Measurements from ENCODE around the gene SPOCK1. TPM values are rescaled to one million over a fixed set of nuclear protein-coding genes. Genes with fewer than 3 reads are reported as not detected.

Gene SPOCK1
- total and polyA plus RNA-seq, 2 experiments from 2014 or later = 8.2 to 10.5 TPM

GRCh38 chr5:137136991-137137632 lies 362.0 kb downstream of the SPOCK1 start:
- DNase-seq (ENCODE audit: low spot score) (no peak), ATAC-seq (no peak)
- no peak overlapping the region for H2AFZ ChIP-seq
- H3K9me3 Mint-ChIP-seq = no peaks in the 10 kb centered on the region; the same call in 2 of the 3 replicates
- H3K4me1 ChIP-seq (ENCODE audit: insufficient read depth) = no peaks in the 10 kb centered on the region
- no peaks in the 10 kb centered on the region for H3K79me2 ChIP-seq (replicated peaks; ENCODE audit: insufficient read depth)
- no peaks in the 10 kb centered on the region for H3K9me2 ChIP-seq (ENCODE audit: insufficient read depth)
- H3K4me1 Mint-ChIP-seq = peaks cover 13% of the 10 kb centered on the region; the same call in 2 of the 3 replicates
- TF ChIP-seq, protein P1, sequence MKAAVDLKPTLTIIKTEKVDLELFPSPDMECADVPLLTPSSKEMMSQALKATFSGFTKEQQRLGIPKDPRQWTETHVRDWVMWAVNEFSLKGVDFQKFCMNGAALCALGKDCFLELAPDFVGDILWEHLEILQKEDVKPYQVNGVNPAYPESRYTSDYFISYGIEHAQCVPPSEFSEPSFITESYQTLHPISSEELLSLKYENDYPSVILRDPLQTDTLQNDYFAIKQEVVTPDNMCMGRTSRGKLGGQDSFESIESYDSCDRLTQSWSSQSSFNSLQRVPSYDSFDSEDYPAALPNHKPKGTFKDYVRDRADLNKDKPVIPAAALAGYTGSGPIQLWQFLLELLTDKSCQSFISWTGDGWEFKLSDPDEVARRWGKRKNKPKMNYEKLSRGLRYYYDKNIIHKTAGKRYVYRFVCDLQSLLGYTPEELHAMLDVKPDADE (IDR thresholded peaks at IDR 0.05) = no peak
- TF ChIP-seq JUNB (IDR thresholded peaks at IDR 0.05; ENCODE audit: unreplicated experiment) (no peak), EZH2 (IDR thresholded peaks at IDR 0.05; ENCODE audit: low read depth, unreplicated experiment) (no peak), REST (IDR thresholded peaks at IDR 0.05; ENCODE audit: unreplicated experiment) (no peak), CREB1 (CRISPR knock-in tag; IDR thresholded peaks at IDR 0.05; ENCODE audit: low read depth) (no peak), POLR2AphosphoS5 (IDR thresholded peaks at IDR 0.05; ENCODE audit: low read depth) (no peak), EZH2phosphoT487 (IDR thresholded peaks at IDR 0.05; ENCODE audit: unreplicated experiment) (no peak), ZNF331 (CRISPR knock-in tag; IDR thresholded peaks at IDR 0.05; ENCODE audit: low read depth) (no peak)
- H4K20me1 ChIP-seq (replicated peaks; ENCODE audit: insufficient read depth) = no peaks in the 10 kb centered on the region
- H3K27me3 Mint-ChIP-seq (ENCODE audit: insufficient read depth, low read depth, poor library complexity) = peaks cover 3% of the 10 kb centered on the region
- no peaks in the 10 kb centered on the region for H3K27me3 ChIP-seq (ENCODE audit: insufficient read depth)
- H3K36me3 ChIP-seq (ENCODE audit: insufficient read depth) = no peaks in the 10 kb centered on the region
- H3K27ac ChIP-seq (ENCODE audit: low read depth) = no peak overlapping the region
- H3K4me2 ChIP-seq = no peak overlapping the region
- H3K27ac Mint-ChIP-seq = no peak overlapping the region
- no peaks in the 10 kb centered on the region for H3F3A ChIP-seq (replicated peaks; ENCODE audit: low read depth)
- H3K4me3 Mint-ChIP-seq = no peak overlapping the region
- H3K4me3 ChIP-seq = no peak overlapping the region
- no peaks in the 10 kb centered on the region for H3K36me3 Mint-ChIP-seq (ENCODE audit: low read depth)

DNA sequence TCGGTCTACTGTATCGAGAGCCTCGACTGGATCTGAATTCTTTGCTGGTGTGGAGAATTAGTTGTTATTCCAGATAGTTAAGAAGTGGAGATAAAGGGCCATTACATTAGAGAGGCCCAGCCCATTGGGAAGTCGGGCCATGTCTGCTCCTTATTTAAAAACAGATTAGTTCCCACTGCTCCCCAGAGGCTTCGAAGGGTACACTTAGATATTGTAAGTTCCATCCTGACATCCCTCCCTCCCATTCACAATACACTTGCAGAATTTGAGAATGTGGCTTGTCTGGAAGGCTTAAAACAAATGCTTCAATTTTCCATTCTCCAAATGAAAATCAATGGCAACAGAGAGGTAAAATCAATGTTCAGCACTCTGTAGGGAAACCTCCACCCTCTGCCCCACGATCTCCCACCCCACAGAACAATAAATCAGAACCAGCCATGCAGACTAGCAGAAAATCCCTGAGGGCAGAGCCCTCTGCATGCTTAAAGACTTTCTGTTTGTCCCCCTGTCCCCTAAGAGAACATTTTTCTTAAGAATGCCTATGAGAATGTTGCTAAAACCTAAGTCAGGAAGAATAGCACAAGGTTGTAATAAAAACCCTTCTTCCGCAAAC lies 364.1 kb downstream of the SPOCK1 start:
- Mint-ChIP-seq H3K27ac (no peak overlapping the region), H3K4me3 (no peak overlapping the region)
- TF ChIP-seq, protein P1 (IDR thresholded peaks at IDR 0.05) = no peak
- no peak for TF ChIP-seq POLR2AphosphoS5 (IDR thresholded peaks at IDR 0.05; ENCODE audit: low read depth)
- no peak for TF ChIP-seq JUNB (IDR thresholded peaks at IDR 0.05; ENCODE audit: unreplicated experiment)
- TF ChIP-seq CREB1 (CRISPR knock-in tag; IDR thresholded peaks at IDR 0.05; ENCODE audit: low read depth) = no peak
- TF ChIP-seq ZNF331 (CRISPR knock-in tag; IDR thresholded peaks at IDR 0.05; ENCODE audit: low read depth) = no peak

More for the DNA sequence above, 364.1 kb downstream of the SPOCK1 start:
- H3K4me2 ChIP-seq = no peak overlapping the region
- H3K36me3 ChIP-seq (ENCODE audit: insufficient read depth) = no peaks in the 10 kb centered on the region
- no peak overlapping the region for H3K4me3 ChIP-seq
- DNase-seq (ENCODE audit: low spot score) (no peak), ATAC-seq (no peak)
- H3K9me2 ChIP-seq (ENCODE audit: insufficient read depth) = 0 out of 2 replicates have a peak, but pooled peaks cover 6% of the 10 kb centered on the region
- H3F3A ChIP-seq (replicated peaks; ENCODE audit: low read depth) = no peaks in the 10 kb centered on the region
- H3K79me2 ChIP-seq (replicated peaks; ENCODE audit: insufficient read depth) = no peaks in the 10 kb centered on the region
- no peaks in the 10 kb centered on the region for H4K20me1 ChIP-seq (replicated peaks; ENCODE audit: insufficient read depth)
- Mint-ChIP-seq H3K4me1 (peaks cover 13% of the 10 kb centered on the region; the same call in 2 of the 3 replicates), H3K36me3 (ENCODE audit: low read depth) (no peaks in the 10 kb centered on the region), H3K9me3 (peaks cover 2% of the 10 kb centered on the region; the same call in 1 of the 3 replicates), H3K27me3 (ENCODE audit: insufficient read depth, low read depth, poor library complexity) (peaks cover 3% of the 10 kb centered on the region)
- H2AFZ ChIP-seq = no peak overlapping the region
- H3K4me1 ChIP-seq (ENCODE audit: insufficient read depth) = no peaks in the 10 kb centered on the region
- H3K27ac ChIP-seq (ENCODE audit: low read depth) = no peak overlapping the region
- H3K27me3 ChIP-seq (ENCODE audit: insufficient read depth) = no peaks in the 10 kb centered on the region

Data from GM23338 (cell line).